ENCODE measurements around the gene DGCR6L. TPM values are rescaled to one million over a fixed set of nuclear protein-coding genes. Genes with fewer than 3 reads are reported as not detected.
"Not testable (repeated sequence)": the region's sequence is repeated elsewhere in the genome, so short reads cannot be mapped to it uniquely, and the experiment has no call there.

Gene DGCR6L
- 26.5 TPM for total RNA-seq

GRCh38 chr22:20319745-20320658, at the start of gene DGCR6L:
TSS of gene DGCR6L (minus strand) at chr22:20320060. CDS start at chr22:20319988, 72 bp downstream.
- FAIRE-seq, result no peak
- peak; percentile 98 to 99 for DNase-seq (ENCODE audit: low spot score in 2 of 2)

GRCh38 chr22:20368875-20369274, 49.0 kb upstream of the DGCR6L start:
- not testable (repeated sequence) for DNase-seq (ENCODE audit: low spot score in 2 of 2); FAIRE-seq

GRCh38 chr22:20366841-20367240, 47.0 kb upstream of the DGCR6L start:
- not testable (repeated sequence) for FAIRE-seq; DNase-seq (ENCODE audit: low spot score in 2 of 2)

- not testable (repeated sequence) for FAIRE-seq; DNase-seq (ENCODE audit: low spot score in 2 of 2)
Measured at GRCh38 chr22:20364335-20365260, 44.7 kb upstream of the DGCR6L start.

- FAIRE-seq; DNase-seq (ENCODE audit: low spot score in 2 of 2): not testable (repeated sequence)
Measured at GRCh38 chr22:20362403-20362802, 42.5 kb upstream of the DGCR6L start.

- FAIRE-seq; DNase-seq (ENCODE audit: low spot score in 2 of 2): not testable (repeated sequence)
Measured at GRCh38 chr22:20361752-20362229, 41.9 kb upstream of the DGCR6L start.

- FAIRE-seq; DNase-seq (ENCODE audit: low spot score in 2 of 2): not testable (repeated sequence)
Measured at GRCh38 chr22:20360866-20361751, 41.2 kb upstream of the DGCR6L start.

GRCh38 chr22:20360261-20360660, 40.4 kb upstream of the DGCR6L start:
- not testable (repeated sequence) for DNase-seq (ENCODE audit: low spot score in 2 of 2); FAIRE-seq

- not testable (repeated sequence) for DNase-seq (ENCODE audit: low spot score in 2 of 2); FAIRE-seq
Measured at GRCh38 chr22:20358503-20359239, 38.8 kb upstream of the DGCR6L start.

- not testable (repeated sequence) for DNase-seq (ENCODE audit: low spot score in 2 of 2)
Measured at GRCh38 chr22:20357967-20358366, 38.1 kb upstream of the DGCR6L start.

GRCh38 chr22:20356906-20357305, 37.0 kb upstream of the DGCR6L start:
- not testable (repeated sequence) for FAIRE-seq; DNase-seq (ENCODE audit: low spot score in 2 of 2)

More at GRCh38 chr22:20357967-20358366, 38.1 kb upstream of the DGCR6L start:
- not testable (repeated sequence) for FAIRE-seq

- DNase-seq (ENCODE audit: low spot score in 2 of 2); FAIRE-seq: not testable (repeated sequence)
Measured at GRCh38 chr22:20355939-20356636, 36.2 kb upstream of the DGCR6L start.

GRCh38 chr22:20354238-20354975, 34.5 kb upstream of the DGCR6L start:
- DNase-seq (ENCODE audit: low spot score in 2 of 2) (no peak), FAIRE-seq (no peak)

GRCh38 chr22:20352536-20352935, 32.7 kb upstream of the DGCR6L start:
- not testable (repeated sequence) for DNase-seq (ENCODE audit: low spot score in 2 of 2); FAIRE-seq

GRCh38 chr22:20346553-20346952, 26.7 kb upstream of the DGCR6L start:
- not testable (repeated sequence) for DNase-seq (ENCODE audit: low spot score in 2 of 2); FAIRE-seq

GRCh38 chr22:20338291-20338690, 18.4 kb upstream of the DGCR6L start:
- peak; percentile 94 for FAIRE-seq
- not testable (repeated sequence) for DNase-seq (ENCODE audit: low spot score in 2 of 2)

GRCh38 chr22:20337807-20338206, 17.9 kb upstream of the DGCR6L start:
- not testable (repeated sequence) for FAIRE-seq; DNase-seq (ENCODE audit: low spot score in 2 of 2)

Measured in frontal cortex (tissue), 4 donors.